ENCODE data around the gene GBF1.
A peak's percentile ranks its signal among the peaks of the same experiment; 100 is the strongest.

GBF1 gene

GRCh38 chr10:102398172-102399020 lies 153.1 kb downstream of the GBF1 start:
- DNase-seq: no peak

GRCh38 chr10:102399217-102400021 lies 154.1 kb downstream of the GBF1 start:
- peak; percentile 76 for DNase-seq

GRCh38 chr10:102400076-102400475 lies 154.7 kb downstream of the GBF1 start:
- no peak for DNase-seq

GRCh38 chr10:102400598-102401341 lies 155.4 kb downstream of the GBF1 start:
- DNase-seq: no peak

- DNase-seq: no peak
Observed at GRCh38 chr10:102401342-102401654, 156.0 kb downstream of the GBF1 start.

GRCh38 chr10:102401735-102402511 lies 156.6 kb downstream of the GBF1 start:
- no peak for DNase-seq

- no peak for DNase-seq
Observed at GRCh38 chr10:102402512-102402896, 157.2 kb downstream of the GBF1 start.

GRCh38 chr10:102403115-102403514 lies 157.8 kb downstream of the GBF1 start:
- DNase-seq: no peak

GRCh38 chr10:102404361-102405107 lies 159.2 kb downstream of the GBF1 start:
- DNase-seq: no peak

- DNase-seq: no peak
Observed at GRCh38 chr10:102405108-102405571, 159.8 kb downstream of the GBF1 start.

GRCh38 chr10:102405632-102406031 lies 160.3 kb downstream of the GBF1 start:
- no peak for DNase-seq

- no peak for DNase-seq
Observed at GRCh38 chr10:102406815-102407214, 161.5 kb downstream of the GBF1 start.

- DNase-seq: no peak
Observed at GRCh38 chr10:102407425-102408130, 162.2 kb downstream of the GBF1 start.

GRCh38 chr10:102408131-102408727 lies 162.9 kb downstream of the GBF1 start:
- DNase-seq: peak; percentile 54

- DNase-seq: no peak
Observed at GRCh38 chr10:102408728-102409603, 163.6 kb downstream of the GBF1 start.

GRCh38 chr10:102409604-102410428 lies 164.5 kb downstream of the GBF1 start:
- DNase-seq: no peak

- no peak for DNase-seq
Observed at GRCh38 chr10:102410429-102411073, 165.2 kb downstream of the GBF1 start.
